Stimulated activated CD4-positive, alpha-beta T cell treated with anti-CD3 and anti-CD28 coated beads, TNF-alpha, amount 100 ng/mL, for 4 hours (primary cell): ENCODE data around the gene PDE6D.
"Not testable (repeated sequence)": the region's sequence is repeated elsewhere in the genome, so short reads cannot be mapped to it uniquely, and the experiment has no call there.

Source experiments
- DNase-seq, 3 experiments: peaks; one replicate each; pipeline ENCODE4 v3.0.0-alpha.2; 2020; ENCODE audit warnings: low read depth in 3 of 3

Gene PDE6D

DNA sequence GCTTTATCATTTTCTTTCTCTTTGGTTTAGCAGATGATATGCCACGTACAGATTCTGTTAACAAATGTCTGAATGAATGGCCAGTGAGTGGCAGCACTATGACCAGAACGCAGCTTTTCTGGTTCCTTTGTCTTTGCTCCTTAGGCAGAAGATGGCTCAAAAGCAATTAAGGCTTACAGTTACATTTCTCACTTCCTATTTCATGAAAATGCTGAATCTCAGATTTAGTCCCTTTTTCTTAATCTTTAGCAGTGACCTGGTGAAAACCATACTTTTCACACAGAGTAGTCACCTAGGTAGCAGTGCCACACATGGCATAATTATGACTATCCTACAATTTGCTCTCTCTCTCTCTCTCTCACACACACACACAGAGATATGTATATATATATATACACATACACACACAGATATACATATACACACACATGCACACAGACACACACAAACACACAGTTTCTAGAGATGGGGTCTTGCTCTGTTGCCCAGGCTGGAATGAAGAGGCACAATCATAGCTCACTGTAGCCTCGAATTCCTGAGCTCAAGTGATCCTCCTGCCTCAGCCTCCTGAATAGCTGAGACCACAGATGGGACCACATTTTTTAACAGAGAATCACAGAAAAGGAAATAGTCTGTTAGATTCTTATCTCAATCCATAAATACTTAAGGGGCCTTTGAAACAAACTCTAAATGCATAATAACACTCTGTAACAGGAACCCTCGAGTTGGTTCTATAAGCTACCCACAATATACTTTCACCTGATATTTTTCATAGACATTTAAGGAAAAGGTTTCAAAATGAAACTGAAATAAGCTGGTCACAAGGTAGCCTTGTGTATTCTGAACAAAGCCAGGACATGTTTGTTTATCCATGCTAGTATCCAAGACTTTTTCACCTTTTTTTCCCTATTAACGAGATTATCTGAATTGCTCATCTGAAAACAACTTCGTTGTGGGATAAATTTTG, 11.6 kb downstream of the PDE6D start:
- DNase-seq: no peak

DNA sequence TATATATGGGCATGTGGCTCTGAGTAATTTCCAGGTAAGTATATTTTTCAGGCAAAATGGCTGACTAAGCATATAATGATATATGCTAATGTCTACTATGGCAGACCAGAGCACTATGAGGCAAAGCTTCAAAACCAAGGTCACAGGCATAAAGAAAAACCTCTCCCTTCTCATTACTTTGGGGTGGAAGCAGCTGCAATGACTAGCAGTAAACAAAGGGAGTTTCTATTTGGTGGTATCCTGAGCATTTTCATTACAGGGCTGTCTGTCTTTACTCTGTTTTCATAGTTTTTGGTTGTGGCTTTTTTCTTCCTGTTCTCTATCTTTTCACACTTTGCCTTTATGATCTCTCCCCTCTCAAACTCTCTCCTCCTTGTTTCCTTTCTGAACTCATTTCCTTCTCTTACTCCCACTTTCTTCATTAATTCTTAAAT, 15.6 kb downstream of the PDE6D start:
- no peak for DNase-seq

DNA sequence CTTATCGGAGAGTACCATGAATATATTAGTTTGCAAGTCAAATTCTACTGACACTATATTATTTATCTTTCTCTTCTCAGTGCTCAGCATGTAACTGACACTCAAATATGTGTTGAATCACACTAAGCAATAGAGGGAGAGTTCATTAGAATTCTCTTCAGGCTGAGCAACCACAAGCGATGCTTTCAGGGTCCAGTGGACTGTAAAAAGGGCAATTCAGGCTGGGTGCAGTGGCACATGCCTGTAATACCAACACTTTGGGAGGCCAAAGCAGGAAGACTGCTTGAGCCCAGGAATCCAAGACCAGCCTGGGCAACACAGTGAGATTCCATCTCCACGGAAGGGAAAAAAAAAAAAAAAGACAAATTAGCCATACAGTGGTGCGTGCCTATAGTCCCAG, 16.3 kb downstream of the PDE6D start:
- no peak for DNase-seq

DNA sequence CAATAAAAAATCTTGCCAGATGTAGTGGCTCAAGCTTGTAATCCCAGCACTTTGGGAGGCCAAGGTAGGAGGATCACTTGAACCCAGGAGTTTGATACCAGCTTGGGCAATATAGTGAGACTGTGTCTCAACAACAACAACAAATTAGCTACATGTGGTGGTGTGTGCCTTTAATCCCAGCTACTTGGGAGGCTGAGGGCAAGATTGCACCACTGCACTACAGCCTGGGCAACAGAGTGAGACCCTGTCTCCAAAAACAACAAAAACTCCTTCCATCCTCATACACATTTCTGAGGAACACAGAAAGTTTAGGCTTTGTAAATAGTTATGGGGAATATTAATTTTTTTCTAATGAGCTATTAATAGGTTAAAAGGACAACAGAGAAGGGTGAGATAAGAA, 17.0 kb downstream of the PDE6D start:
- DNase-seq: no peak

DNA sequence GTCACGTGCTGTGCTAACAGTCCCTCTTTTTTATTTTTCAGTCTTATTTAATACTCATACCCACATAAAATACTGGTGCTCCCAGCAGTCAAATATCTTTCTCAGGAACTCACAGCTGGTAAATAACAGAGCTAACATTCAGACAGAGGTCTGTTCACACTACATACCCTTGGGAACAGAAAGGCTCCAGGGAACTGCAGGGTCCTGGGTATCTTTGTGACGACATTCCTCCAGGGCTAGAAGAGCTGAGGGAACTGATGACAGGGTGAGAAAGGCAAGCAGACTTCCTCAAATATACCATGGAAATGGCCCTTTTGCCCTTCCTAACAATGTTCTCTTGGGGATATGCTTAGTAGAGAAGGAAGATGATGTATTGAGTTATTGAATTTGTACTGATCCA, 19.3 kb downstream of the PDE6D start:
- no peak for DNase-seq

DNA sequence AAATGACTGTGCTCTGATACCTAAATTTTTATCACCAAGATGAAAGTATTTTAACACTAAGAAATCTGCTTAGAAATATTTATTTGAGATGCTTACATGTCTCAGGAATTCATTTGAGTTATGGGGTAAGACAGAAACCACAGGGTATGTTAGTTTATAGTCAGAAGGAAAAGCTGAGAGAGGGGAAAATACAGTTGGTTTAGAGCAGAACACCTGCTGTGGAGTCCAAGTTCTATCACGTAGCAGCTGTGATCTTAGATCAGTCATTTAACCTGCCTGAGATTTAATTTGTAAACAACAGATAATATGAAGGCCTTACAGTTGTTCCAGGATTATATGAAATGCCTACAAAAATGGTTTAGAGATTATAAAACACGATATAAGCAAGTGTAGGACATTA, 29.0 kb downstream of the PDE6D start:
- no peak for DNase-seq

DNA sequence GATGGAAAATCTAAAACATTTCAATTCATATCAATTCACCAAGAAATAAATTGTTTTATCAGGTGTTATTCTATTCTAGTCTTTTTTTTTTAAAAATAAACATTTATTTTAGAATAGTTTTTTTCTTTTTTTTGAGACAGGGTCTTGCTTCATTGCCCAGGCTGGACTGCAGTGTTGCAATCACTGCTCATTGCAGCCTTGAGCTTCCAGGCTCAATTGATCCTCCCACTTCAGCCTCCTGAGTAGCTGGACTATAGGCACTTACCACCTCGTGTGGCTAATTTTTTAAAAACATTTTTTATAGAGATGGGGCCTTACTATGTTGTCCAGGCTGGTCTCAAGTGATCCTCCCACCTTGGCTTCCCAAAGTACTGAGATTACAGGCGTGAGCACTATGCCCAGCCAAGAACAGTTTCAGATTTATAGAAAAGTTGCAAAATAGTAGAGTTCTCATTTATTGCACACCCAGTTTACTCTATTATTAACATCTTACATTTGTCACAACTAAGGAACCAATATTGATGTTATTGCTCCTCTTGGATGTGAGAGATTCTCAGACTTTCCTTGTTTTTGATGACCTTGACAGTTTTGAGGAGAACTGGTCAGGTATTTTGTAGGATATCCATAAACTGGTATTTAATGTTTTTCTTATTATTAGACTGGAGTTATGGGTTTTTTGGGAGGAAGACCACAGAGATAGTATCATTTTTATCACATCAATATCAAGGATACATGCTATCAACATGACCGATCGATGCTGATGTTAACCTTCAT, 29.9 kb downstream of the PDE6D start:
- DNase-seq: no peak

DNA sequence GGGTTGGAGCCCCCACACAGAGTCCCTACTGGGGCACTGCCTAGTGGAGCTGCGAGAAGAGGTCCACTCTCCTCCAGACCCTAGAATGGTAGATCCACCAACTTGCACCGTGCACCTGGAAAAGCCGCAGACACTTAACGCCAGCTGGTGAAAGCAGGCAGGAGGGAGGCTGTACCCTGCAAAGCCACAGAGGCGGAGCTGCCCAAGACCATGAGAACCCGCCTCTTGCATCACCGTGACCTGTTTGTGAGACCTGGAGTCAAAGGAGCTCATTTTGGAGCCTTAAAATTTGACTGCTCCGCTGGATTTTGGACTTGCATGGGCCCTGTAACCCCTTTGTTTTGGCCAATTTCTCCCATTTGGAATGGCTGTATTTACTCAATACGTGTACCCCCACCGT, 32.1 kb downstream of the PDE6D start:
- not testable (repeated sequence) for DNase-seq

DNA sequence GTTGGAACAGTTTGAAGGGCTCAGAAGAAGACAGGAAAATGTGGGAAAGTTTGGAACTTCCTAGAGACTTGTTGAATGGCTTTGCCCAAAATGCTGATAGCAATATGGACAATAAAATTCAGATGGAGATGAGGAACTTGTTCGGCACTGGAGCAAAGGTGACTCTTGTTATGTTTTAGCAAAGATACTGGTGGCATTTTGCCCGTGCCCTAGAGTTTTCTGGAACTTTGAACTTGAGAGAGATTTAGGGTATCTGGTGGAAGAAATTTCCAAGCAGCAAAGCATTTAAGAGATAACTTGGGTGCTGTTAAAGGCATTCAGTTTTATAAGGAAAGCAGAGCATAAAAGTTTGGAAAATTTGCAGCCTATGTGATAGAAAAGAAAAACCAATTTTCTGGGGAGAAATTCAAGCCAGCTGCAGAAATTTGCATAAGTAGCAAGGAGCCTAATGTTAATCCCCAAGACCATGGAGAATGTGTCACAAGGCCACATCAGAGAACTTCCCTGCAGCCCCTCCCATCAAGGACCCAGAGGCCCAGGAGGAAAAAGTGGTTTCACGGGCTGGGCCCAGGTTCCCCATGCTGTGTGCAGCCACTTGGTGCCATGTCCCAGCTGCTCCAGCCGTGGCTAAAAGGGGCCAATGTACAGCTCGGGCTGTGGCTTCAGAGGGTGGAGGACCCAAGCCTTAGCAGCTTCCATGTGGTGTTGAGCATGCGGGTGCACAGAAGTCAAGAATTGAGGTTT, 32.8 kb downstream of the PDE6D start:
- DNase-seq: not testable (repeated sequence)

DNA sequence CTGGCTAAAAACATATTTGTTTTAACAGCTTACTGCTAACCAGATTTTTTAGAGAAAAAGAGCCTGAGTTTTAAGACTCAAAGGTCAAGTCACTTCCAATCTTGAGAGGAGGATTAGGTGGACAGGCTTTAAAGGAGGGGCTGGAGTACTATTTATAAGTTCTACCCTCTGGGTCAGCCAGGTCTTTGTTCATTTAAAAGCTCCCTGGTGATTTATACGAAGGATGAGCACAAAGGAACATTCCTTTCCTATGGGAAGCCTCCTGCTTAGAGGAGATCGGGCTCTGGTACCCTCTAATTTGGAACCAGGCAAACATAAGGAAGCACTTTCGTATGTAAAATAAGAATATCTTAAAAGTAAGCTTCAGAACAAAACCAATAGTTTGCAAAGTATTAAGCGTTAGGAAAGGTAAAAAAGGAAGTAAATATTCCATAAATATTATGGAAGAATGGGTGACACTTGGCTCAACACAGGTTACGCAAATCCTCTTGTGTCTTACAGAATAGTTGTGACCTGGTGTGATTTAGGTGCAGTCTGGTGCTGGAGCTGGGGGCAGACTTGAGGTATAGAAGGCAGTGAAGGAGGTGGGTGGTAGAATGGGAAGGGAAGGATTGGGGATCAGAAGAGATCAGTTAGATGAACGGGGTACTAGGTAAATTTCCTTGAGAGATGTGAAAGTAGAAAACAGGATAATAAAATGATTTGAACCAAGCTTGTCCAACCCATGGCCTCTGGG, 35.6 kb downstream of the PDE6D start:
- no peak for DNase-seq

DNA sequence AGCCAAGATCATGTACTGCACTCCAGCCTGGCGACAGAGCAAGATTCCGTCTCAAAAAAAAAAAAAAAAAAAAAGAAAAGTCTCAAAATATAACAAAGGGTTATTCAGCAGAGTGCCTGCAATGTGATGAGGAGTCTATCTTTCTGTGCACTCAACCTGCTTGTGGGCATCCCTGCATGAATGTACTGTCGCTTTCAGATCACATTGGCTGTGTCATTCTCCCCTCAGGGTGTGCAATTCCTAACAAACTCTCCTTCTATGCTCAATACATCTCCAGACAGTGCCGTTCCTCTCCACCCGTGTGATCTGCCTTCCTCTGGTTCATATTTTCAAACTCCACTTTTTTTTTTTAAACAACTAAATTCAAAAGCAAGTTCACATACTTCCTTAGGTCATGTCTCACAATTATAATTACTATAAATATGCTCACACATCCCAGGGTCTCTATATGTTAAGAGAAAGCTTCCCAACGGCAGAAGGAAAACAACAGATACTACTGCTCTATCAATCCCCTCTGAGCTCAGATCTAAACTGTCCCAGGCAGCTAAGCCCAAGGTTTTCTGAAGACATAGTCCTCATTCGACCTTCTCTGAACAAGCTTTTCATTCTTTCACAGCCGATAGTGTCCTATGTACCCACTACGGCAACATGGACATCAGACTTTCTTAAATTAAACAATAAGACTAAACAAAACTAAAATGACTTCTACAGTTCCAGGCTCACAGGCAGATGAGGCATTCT, 37.5 kb downstream of the PDE6D start:
- DNase-seq: no peak

DNA sequence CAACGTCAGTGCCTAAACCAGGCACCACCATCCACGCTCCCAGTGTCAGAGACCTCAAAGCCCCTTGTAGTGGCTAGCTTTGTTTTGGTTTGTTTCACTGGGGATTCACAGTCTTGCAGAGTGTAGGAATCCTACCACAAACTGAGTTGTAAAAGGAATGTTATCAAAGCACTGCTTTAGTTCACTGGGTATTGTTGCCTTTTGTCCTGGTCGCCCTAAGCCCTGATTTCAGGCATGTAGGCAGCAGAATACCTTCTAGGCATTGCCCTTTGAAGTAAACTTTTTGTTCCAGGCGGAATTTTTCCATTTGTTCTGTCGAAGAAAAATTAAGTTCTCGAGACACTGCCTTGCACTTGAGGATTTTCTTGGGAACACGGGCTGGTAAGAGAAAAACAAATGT, 43.3 kb downstream of the PDE6D start:
- DNase-seq: no peak

DNA sequence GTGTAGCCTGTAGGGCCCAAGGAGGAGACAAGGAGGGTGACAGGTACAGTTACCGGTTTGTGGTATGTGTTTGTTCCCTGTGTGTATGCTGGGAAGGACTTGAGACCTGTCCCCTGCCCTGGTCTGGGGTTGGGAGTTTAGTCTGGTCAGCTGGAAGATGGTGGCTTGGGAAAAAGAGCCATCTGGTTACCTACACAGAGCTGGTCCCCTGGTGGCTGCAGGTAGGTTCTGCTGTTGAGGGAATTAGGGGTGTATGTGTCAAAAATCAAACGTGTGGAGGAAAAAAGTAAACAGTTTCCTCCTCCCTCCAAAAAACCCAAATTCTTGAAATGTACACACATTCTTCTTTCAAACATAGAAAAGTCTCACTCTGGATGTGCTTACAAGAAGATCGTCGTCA, 48.5 kb downstream of the PDE6D start:
- no peak for DNase-seq

DNA sequence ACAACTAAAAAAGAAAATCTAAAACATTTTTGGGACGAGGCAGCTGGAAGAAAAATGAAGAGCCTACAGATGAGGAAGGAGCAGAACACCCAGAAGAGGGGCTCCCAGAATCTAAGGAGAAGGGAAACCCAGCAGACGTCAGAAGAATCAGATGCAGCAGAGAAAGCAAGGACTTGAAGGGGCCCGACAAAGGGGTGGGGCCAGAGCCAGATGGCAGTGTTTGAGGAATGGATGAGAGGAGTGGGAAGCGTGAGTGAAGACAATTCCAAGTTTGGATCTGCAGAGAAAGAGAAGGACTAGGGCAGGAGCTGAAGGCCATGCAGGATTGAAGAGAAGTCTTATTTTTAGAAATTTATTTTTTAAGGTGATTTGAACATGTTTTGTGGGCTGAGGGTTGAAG, 53.5 kb downstream of the PDE6D start:
- DNase-seq: no peak

DNA sequence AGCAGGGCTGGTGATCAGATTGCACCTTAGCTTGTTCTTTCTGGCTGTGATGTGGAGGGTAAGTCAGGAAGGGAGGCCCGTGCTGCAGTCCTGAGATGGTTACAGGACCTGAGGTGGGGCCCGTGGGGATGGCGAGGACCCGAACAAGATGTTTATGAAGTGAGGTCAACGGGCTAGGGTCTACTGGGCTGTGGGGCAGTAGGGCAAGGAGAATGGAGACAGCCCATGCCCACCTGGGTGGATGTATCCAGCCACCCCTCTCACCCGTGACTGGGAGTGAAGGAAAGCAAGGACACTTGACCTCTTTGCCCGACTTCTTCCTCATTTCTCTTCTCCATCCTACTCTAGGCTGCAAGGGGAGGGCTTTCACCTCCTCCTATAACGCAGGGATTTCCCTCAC, 54.8 kb downstream of the PDE6D start:
- DNase-seq: no peak

DNA sequence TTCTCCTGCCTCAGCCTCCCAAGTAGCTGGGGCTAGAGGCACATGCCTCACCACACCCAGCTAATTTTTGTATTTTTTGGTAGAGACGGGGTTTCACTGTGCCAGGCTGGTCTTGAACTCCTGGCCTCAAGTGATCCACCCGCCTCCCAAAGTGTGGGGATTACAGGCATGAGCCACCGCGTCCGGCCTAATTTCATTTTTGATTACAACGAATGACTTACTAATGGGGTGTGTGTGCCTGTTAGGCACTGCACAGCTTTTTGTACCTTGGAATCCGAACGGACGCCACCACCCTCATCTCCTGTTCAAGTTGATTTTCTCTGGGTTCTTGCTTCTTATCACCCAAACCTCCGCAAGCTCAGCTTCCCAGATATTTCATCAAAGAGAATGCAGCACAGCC, 55.6 kb downstream of the PDE6D start:
- no peak for DNase-seq

DNA sequence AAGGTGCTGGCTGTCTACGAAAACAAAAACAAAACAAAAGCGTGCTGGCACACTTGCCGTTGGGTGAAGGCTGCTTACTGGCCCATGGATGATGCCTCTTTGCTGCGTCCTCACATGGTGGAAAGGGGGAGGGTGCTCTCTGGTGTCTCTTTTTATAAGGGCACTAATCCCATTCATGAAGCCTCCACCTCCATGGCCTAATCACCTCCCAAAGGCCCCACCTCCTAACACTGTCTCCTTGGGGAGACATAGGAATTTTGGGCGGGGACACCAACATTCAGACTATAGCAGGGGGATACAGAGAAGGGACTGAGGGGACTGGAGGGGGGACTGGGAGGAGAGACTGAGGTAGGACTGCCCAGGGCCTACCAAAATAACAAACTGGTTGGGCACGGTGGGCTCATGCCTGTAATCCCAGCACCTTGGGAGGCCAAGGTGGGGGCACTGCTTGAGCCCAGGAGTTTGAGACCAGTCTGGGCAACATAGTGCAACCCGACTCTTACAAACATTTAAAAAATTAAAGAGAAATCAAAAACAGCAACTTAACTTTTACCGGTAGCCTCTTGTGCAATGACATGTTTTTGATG, 58.3 kb downstream of the PDE6D start:
- DNase-seq: no peak

DNA sequence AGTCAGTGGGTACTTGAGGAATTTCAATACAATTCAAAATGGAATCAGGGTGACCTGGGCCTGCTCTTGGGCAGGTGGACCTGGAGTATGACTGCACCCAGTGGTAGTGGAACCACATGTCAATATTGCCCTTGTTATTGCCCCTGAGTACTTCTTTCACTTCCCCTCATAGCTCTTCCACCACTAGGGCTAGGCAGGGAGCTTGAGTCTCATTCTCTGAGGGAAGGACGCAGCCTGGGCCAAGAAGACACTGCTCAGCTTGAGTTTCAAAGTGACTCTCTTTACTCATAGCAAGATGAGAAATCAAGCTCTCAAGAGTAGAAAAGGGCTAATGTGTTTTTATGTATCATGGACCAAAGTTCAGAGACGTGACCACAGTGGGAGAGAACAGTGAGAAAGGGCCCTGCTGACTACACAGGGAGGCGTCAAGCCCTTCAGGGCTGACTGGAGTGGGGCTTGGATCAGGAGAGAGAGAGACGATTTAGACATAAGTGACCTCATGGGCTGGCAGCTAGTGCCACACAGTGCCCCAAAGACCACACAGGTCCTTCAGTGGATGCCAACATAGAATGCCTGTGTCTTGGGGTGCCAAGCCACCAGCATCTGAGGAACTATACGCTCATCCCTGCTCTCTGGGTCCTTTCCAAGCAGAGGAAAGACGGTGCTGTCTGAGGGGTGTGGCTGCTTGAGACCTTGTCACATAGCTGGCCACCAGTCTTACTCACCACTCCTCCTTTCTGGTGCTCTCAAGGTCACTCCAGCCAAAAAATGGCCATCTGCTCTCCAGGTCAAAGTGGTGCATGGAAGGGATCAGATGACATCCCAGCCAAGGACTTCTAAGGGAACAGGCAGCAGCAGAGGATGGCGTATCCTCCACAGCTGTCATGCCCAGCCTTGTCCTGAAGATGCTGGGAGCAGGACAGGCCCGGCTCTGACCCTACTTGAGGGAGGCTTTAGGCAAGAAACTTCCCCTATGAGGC, 59.8 kb downstream of the PDE6D start:
- DNase-seq: no peak

DNA sequence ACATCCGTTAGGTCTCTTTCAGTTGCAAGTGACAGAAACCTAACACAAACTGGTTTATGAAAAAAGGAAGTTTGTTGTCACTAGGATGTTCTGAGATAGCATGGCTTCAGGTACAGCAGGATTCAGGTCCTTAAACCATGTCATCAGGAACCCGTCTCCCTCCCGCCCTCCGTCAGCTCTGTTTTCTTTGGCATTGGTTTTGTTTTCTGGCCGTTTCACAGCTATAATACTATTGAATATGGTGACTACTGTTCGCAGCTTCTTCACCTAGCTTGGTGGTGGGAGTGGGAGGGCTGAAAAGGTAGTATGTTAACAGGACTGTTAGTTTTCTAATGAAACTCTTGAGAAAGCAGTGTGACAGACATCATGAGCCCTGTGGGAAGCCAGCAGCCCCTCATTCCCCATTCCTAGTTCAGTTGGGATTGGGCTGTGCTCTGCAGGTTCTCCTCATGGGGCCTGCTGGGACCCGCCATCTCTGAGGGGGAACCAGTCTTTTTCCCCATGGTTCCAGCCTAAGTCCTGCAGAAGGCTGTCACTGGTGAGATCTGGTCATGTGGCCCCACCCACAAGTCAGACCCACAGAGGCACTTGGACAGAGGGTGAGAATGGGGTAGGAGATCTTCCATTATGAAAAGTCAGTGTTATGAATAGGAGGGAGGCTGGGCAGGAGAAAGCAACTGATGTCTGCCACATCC, 60.6 kb downstream of the PDE6D start:
- no peak for DNase-seq
